Measurements from ENCODE around the gene DENND1A. TPM values are rescaled to one million over a fixed set of nuclear protein-coding genes. Genes with fewer than 3 reads are reported as not detected.

Gene DENND1A
- total RNA-seq, 6 experiments from 2014 or later: 13.9 to 22.6 (median 16.3) TPM

- intact Hi-C loops (cut with DNase I): no loop called here
- no peaks in the 10 kb centered on the region for H3K4me1 ChIP-seq
- no peak for ATAC-seq
- no peak overlapping the region for H3K4me3 ChIP-seq
- no peaks in the 10 kb centered on the region for H3K36me3 ChIP-seq
- TF ChIP-seq CTCF (IDR thresholded peaks at IDR 0.05): no peak
- TF ChIP-seq POLR2A (IDR thresholded peaks at IDR 0.05): no peak
- no peaks in the 10 kb centered on the region for H3K27me3 ChIP-seq
- no peak for DNase-seq
- H3K9me3 ChIP-seq: no peaks in the 10 kb centered on the region
- no peak overlapping the region for H3K27ac ChIP-seq
- no CpG with 5 or more reads among the region's 14 CpGs for WGBS (ENCODE audit: insufficient coverage, low coverage, low lambda C conversion rate, missing lambda C conversion rate)
These were observed 557.9 kb downstream of the DENND1A start for GRCh38 chr9:123371805-123372590.

GRCh38 chr9:123371228-123371584 lies 558.7 kb downstream of the DENND1A start:
- no peak overlapping the region for H3K4me3 ChIP-seq
- H3K27me3 ChIP-seq: no peaks in the 10 kb centered on the region
- no peaks in the 10 kb centered on the region for H3K4me1 ChIP-seq
- DNase-seq (no peak), ATAC-seq (no peak)
- no peak overlapping the region for H3K27ac ChIP-seq
- TF ChIP-seq POLR2A (IDR thresholded peaks at IDR 0.05): no peak
- TF ChIP-seq CTCF (IDR thresholded peaks at IDR 0.05): no peak
- H3K36me3 ChIP-seq: no peaks in the 10 kb centered on the region
- intact Hi-C loops (cut with DNase I): no loop called here
- no peaks in the 10 kb centered on the region for H3K9me3 ChIP-seq
- WGBS (ENCODE audit: insufficient coverage, low coverage, low lambda C conversion rate, missing lambda C conversion rate): 74% methylated on average over 9 of the region's 18 CpGs

- no peaks in the 10 kb centered on the region for H3K27me3 ChIP-seq
- WGBS (ENCODE audit: insufficient coverage, low coverage, low lambda C conversion rate, missing lambda C conversion rate): 100% methylated on average over 2 of the region's 29 CpGs
- DNase-seq: no peak
These were observed 559.2 kb downstream of the DENND1A start for GRCh38 chr9:123370526-123371227.

GRCh38 chr9:123370108-123370507 lies 559.8 kb downstream of the DENND1A start:
- Histone ChIP-seq H3K36me3 (no peaks in the 10 kb centered on the region), H3K27me3 (no peaks in the 10 kb centered on the region)
- WGBS (ENCODE audit: insufficient coverage, low coverage, low lambda C conversion rate, missing lambda C conversion rate): no CpG with 5 or more reads among the region's 13 CpGs

More at GRCh38 chr9:123370526-123371227, 559.2 kb downstream of the DENND1A start:
- intact Hi-C loops (cut with DNase I): no loop called here
- no peak for TF ChIP-seq POLR2A (IDR thresholded peaks at IDR 0.05)
- TF ChIP-seq CTCF (IDR thresholded peaks at IDR 0.05): no peak
- no peaks in the 10 kb centered on the region for H3K9me3 ChIP-seq
- H3K27ac ChIP-seq: no peak overlapping the region
- H3K4me3 ChIP-seq: no peak overlapping the region
- H3K36me3 ChIP-seq: no peaks in the 10 kb centered on the region
- no peaks in the 10 kb centered on the region for H3K4me1 ChIP-seq
- ATAC-seq: no peak

More at GRCh38 chr9:123370108-123370507, 559.8 kb downstream of the DENND1A start:
- Histone ChIP-seq H3K27ac (no peak overlapping the region), H3K9me3 (no peaks in the 10 kb centered on the region), H3K4me3 (no peak overlapping the region), H3K4me1 (no peaks in the 10 kb centered on the region)
- DNase-seq (no peak), ATAC-seq (no peak)
- TF ChIP-seq CTCF (IDR thresholded peaks at IDR 0.05) (no peak), POLR2A (IDR thresholded peaks at IDR 0.05) (no peak)
- intact Hi-C loops (cut with DNase I): no loop called here

Data from right lobe of liver (tissue), 6 donors.